Muscle of arm (tissue), 12 donors: ENCODE measurements around the gene OPN1LW. TPM values are rescaled to one million over a fixed set of nuclear protein-coding genes. Genes with fewer than 3 reads are reported as not detected.
"Not testable (repeated sequence)": the region's sequence is repeated elsewhere in the genome, so short reads cannot be mapped to it uniquely, and the experiment has no call there.

ENCODE experiments used
- DNase-seq: peaks from one replicate; pipeline ENCODE4 v3.0.0-alpha.2; 2013
- polyA plus RNA-seq, 12 donors: library from polyadenylated mRNA; unstranded; fragments of 120-200 nt; gene quantifications; one replicate each; pipeline ENCODE4 v1.2.1, GENCODE V29; 2013; ENCODE audit not compliant: insufficient read length in 12 of 12

The OPN1LW gene
- polyA plus RNA-seq, 12 donors = not detected

GRCh38 chrX:154132366-154132765 lies 11.7 kb upstream of the OPN1LW start:
- no peak for DNase-seq

GRCh38 chrX:154135458-154136229 lies 8.4 kb upstream of the OPN1LW start:
- no peak for DNase-seq

GRCh38 chrX:154136627-154137161 lies 7.3 kb upstream of the OPN1LW start:
- DNase-seq = peak; percentile 44

GRCh38 chrX:154138857-154139256 lies 5.2 kb upstream of the OPN1LW start:
- no peak for DNase-seq

- DNase-seq = no peak
These were observed 3.8 kb upstream of the OPN1LW start for GRCh38 chrX:154140206-154140605.

GRCh38 chrX:154140742-154141141 lies 3.3 kb upstream of the OPN1LW start:
- no peak for DNase-seq

- DNase-seq = no peak
These were observed 1.7 kb upstream of the OPN1LW start for GRCh38 chrX:154142386-154142785.

- DNase-seq = no peak
These were observed 895 bp upstream of the OPN1LW start for GRCh38 chrX:154142950-154143745.

GRCh38 chrX:154151030-154151429 lies 7.0 kb downstream of the OPN1LW start:
- DNase-seq = not testable (repeated sequence)

- DNase-seq = not testable (repeated sequence)
These were observed 12.2 kb downstream of the OPN1LW start for GRCh38 chrX:154156221-154156620.

- DNase-seq = not testable (repeated sequence)
These were observed 13.2 kb downstream of the OPN1LW start for GRCh38 chrX:154157207-154157606.

GRCh38 chrX:154159345-154159744 lies 15.3 kb downstream of the OPN1LW start:
- DNase-seq = not testable (repeated sequence)

GRCh38 chrX:154164902-154165301 lies 20.9 kb downstream of the OPN1LW start:
- not testable (repeated sequence) for DNase-seq

GRCh38 chrX:154168384-154168783 lies 24.3 kb downstream of the OPN1LW start:
- DNase-seq = not testable (repeated sequence)

- not testable (repeated sequence) for DNase-seq
These were observed 28.5 kb downstream of the OPN1LW start for GRCh38 chrX:154172535-154172943.

- DNase-seq = not testable (repeated sequence)
These were observed 30.3 kb downstream of the OPN1LW start for GRCh38 chrX:154174356-154174755.

- not testable (repeated sequence) for DNase-seq
These were observed 38.3 kb downstream of the OPN1LW start, which contains the start of gene OPN1MW for GRCh38 chrX:154182296-154182695. Gene OPN1MW, plus strand, starts transcription at chrX:154182596. Its CDS starts 82 bp downstream, at chrX:154182678.

- DNase-seq = not testable (repeated sequence)
These were observed 39.8 kb downstream of the OPN1LW start for GRCh38 chrX:154183794-154184193.

GRCh38 chrX:154192846-154193245 lies 48.8 kb downstream of the OPN1LW start:
- DNase-seq = not testable (repeated sequence)

GRCh38 chrX:154194316-154194715 lies 50.3 kb downstream of the OPN1LW start:
- not testable (repeated sequence) for DNase-seq

- DNase-seq = not testable (repeated sequence)
These were observed 52.4 kb downstream of the OPN1LW start for GRCh38 chrX:154196466-154196865.
